Measurements from ENCODE around the gene DLG2.

Gene DLG2

GRCh38 chr11:84560206-84560605, 1066.9 kb downstream of the DLG2 start:
- TF ChIP-seq CTCF (IDR thresholded peaks at IDR 0.05; ENCODE audit: borderline replicate concordance, control extremely low read depth, extremely low read depth, insufficient read depth, missing control alignments), result no peak
- no peak for DNase-seq (ENCODE audit: low spot score)
- in situ Hi-C loops (cut with MboI; ENCODE audit: low sequenced_read_pairs, unreplicated experiment), result loop anchor here (25.0 kb wide), 2 partner anchors 723 to 1027 kb away; no protein-coding TSS in a partner anchor

- peak; percentile 27 for DNase-seq (ENCODE audit: low spot score)
- in situ Hi-C loops (cut with MboI; ENCODE audit: low sequenced_read_pairs, unreplicated experiment), result loop anchor here (25.0 kb wide), 2 partner anchors 721 to 1029 kb away; no protein-coding TSS in a partner anchor
- TF ChIP-seq CTCF (IDR thresholded peaks at IDR 0.05; ENCODE audit: borderline replicate concordance, control extremely low read depth, extremely low read depth, insufficient read depth, missing control alignments), result peak; percentile 63
Observed at GRCh38 chr11:84558085-84558905, 1068.8 kb downstream of the DLG2 start.

- no peak for TF ChIP-seq CTCF (IDR thresholded peaks at IDR 0.05; ENCODE audit: borderline replicate concordance, control extremely low read depth, extremely low read depth, insufficient read depth, missing control alignments)
- DNase-seq (ENCODE audit: low spot score), result no peak
- in situ Hi-C loops (cut with MboI; ENCODE audit: low sequenced_read_pairs, unreplicated experiment), result loop anchor here (25.0 kb wide), 2 partner anchors 715 to 1035 kb away; no protein-coding TSS in a partner anchor
Observed at GRCh38 chr11:84552791-84553190, 1074.4 kb downstream of the DLG2 start.

- no peak for TF ChIP-seq CTCF (IDR thresholded peaks at IDR 0.05; ENCODE audit: borderline replicate concordance, control extremely low read depth, extremely low read depth, insufficient read depth, missing control alignments)
- in situ Hi-C loops (cut with MboI; ENCODE audit: low sequenced_read_pairs, unreplicated experiment), result no loop called here
- DNase-seq (ENCODE audit: low spot score), result no peak
Observed at GRCh38 chr11:84549217-84549616, 1077.9 kb downstream of the DLG2 start.

- in situ Hi-C loops (cut with MboI; ENCODE audit: low sequenced_read_pairs, unreplicated experiment), result no loop called here
- DNase-seq (ENCODE audit: low spot score), result no peak
- no peak for TF ChIP-seq CTCF (IDR thresholded peaks at IDR 0.05; ENCODE audit: borderline replicate concordance, control extremely low read depth, extremely low read depth, insufficient read depth, missing control alignments)
Observed at GRCh38 chr11:84544566-84544965, 1082.6 kb downstream of the DLG2 start.

- no peak for DNase-seq (ENCODE audit: low spot score)
- in situ Hi-C loops (cut with MboI; ENCODE audit: low sequenced_read_pairs, unreplicated experiment), result no loop called here
- no peak for TF ChIP-seq CTCF (IDR thresholded peaks at IDR 0.05; ENCODE audit: borderline replicate concordance, control extremely low read depth, extremely low read depth, insufficient read depth, missing control alignments)
Observed at GRCh38 chr11:84543367-84544159, 1083.6 kb downstream of the DLG2 start.
